CD4-positive, alpha-beta memory T cell (primary cell): Measurements from ENCODE around the gene PLXDC2. TPM values are rescaled to one million over a fixed set of nuclear protein-coding genes. Genes with fewer than 3 reads are reported as not detected.

ENCODE experiments used
- CTCF ChIA-PET: fragments of 350-600 bp; sonication (Branson Sonifier 250); formaldehyde crosslinking; loops from one replicate; lab custom pipeline; 2021; ENCODE audit warnings: inconsistent platforms; ENCODE audit not compliant: partially characterized antibody; lab: Charles Lee
- POLR2A ChIA-PET: fragments of 350-600 bp; sonication (Branson Sonifier 250); formaldehyde crosslinking; loops from one replicate; lab custom pipeline; 2021; ENCODE audit not compliant: partially characterized antibody; lab: Charles Lee
- DNase-seq, 5 donors: peaks; one replicate each; pipeline versions ENCODE4 v3.0.0 to v3.0.0-alpha.2; 2020 to 2022; ENCODE audit warnings: mixed read lengths in 1 of 5
- H3K27ac ChIP-seq: one replicate; pipeline ENCODE4 v1.7.0; 2013; ENCODE audit warnings: low read depth, low read length
- H3K27me3 ChIP-seq: 2 replicates; pipeline ENCODE4 v1.7.0; 2013; ENCODE audit warnings: mild to moderate bottlenecking, low read length, moderate library complexity; ENCODE audit not compliant: insufficient read depth
- H3K36me3 ChIP-seq: 2 replicates; pipeline ENCODE4 v1.7.0; 2013; ENCODE audit warnings: mild to moderate bottlenecking, low read length, moderate library complexity; ENCODE audit not compliant: insufficient read depth
- H3K4me1 ChIP-seq: 2 replicates; pipeline ENCODE4 v1.7.0; 2013; ENCODE audit warnings: mild to moderate bottlenecking, low read length, moderate library complexity; ENCODE audit not compliant: insufficient read depth
- H3K4me3 ChIP-seq, 2 donors: one replicate each; pipeline ENCODE4 v1.7.0; 2013; ENCODE audit warnings: low read length in 2 of 2, mild to moderate bottlenecking in 1 of 2
- H3K9me3 ChIP-seq, 2 donors: one replicate each; pipeline ENCODE4 v1.7.0; 2013; ENCODE audit warnings: low read length in 2 of 2, control low read depth in 1 of 2; ENCODE audit not compliant: control insufficient read depth in 1 of 2
- H3K27ac Mint-ChIP-seq, 7 donors: one replicate each; pipeline ENCODE4 v1.8.0; 2020 to 2021; ENCODE audit warnings: mixed read lengths in 7 of 7, mild to moderate bottlenecking in 6 of 7, inconsistent platforms in 3 of 7, moderate library complexity in 3 of 7
- H3K27me3 Mint-ChIP-seq, 2 donors: one replicate each; pipeline ENCODE4 v1.8.0; 2020 to 2021; ENCODE audit warnings: mixed read lengths in 2 of 2
- H3K36me3 Mint-ChIP-seq, 2 donors: one replicate each; pipeline ENCODE4 v1.8.0; 2020 to 2021; ENCODE audit warnings: mixed read lengths in 2 of 2, inconsistent platforms in 1 of 2, mild to moderate bottlenecking in 1 of 2
- H3K4me1 Mint-ChIP-seq, 4 donors: one replicate each; pipeline ENCODE4 v1.8.0; 2020 to 2021; ENCODE audit warnings: mixed read lengths in 4 of 4, mild to moderate bottlenecking in 1 of 4
- H3K4me3 Mint-ChIP-seq, 8 donors: one replicate each; pipeline ENCODE4 v1.8.0; 2020 to 2021; ENCODE audit warnings: mixed read lengths in 8 of 8, mild to moderate bottlenecking in 7 of 8, moderate library complexity in 6 of 8, inconsistent platforms in 3 of 8
- H3K9me3 Mint-ChIP-seq, 8 donors: one replicate each; pipeline ENCODE4 v1.8.0; 2020 to 2021; ENCODE audit warnings: mixed read lengths in 8 of 8, mild to moderate bottlenecking in 5 of 8, inconsistent platforms in 3 of 8, moderate library complexity in 1 of 8
- intact Hi-C: fragments of 100-400 bp; cut with micrococcal nuclease; formaldehyde crosslinking; loops from one replicate; pipeline ENCODE4 v1.15.1; 2023
- polyA plus RNA-seq, 2 donors: library from polyadenylated mRNA; unstranded; fragments of 300-500 nt; fragmentation: Illumina TruSeq; gene quantifications; one replicate each; pipeline ENCODE4 v1.2.3, GENCODE V29; 2021
- total RNA-seq, 2 experiments: library from RNA; stranded (reverse); gene quantifications; one replicate each; pipeline ENCODE4 v1.2.3, GENCODE V29; 2021

PLXDC2 gene
- total and polyA plus RNA-seq, 4 experiments from 2014 or later, result 0.90 to 1.2 TPM; not detected in 2

- intact Hi-C loops, result no loop called here
- H3K9me3 Mint-ChIP-seq, result peaks cover 0 to 11% (median 2%) of the 10 kb centered on the region in 8 donors
Observed at GRCh38 chr10:20158086-20158485, 341.9 kb downstream of the PLXDC2 start.

GRCh38 chr10:20162123-20162522, 345.9 kb downstream of the PLXDC2 start:
- intact Hi-C loops, result no loop called here
- Histone ChIP-seq H3K4me1 (no peaks in the 10 kb centered on the region), H3K4me3 (no peak overlapping the region), H3K36me3 (no peaks in the 10 kb centered on the region), H3K27ac (no peak overlapping the region), H3K27me3 (no peaks in the 10 kb centered on the region), H3K9me3 (no peaks in the 10 kb centered on the region)
- Mint-ChIP-seq H3K4me3 (peak overlapping the region in 1 of 8 donors; percentile 0), H3K9me3 (peaks cover 0 to 13% (median under 1%) of the 10 kb centered on the region in 8 donors), H3K27me3 (no peaks in the 10 kb centered on the region), H3K4me1 (no peaks in the 10 kb centered on the region), H3K36me3 (no peaks in the 10 kb centered on the region), H3K27ac (no peak overlapping the region)
- ChIA-PET CTCF (no interaction called here), POLR2A (no interaction called here)
- DNase-seq, result no peak

More at GRCh38 chr10:20158086-20158485, 341.9 kb downstream of the PLXDC2 start:
- no peak overlapping the region for H3K4me3 ChIP-seq
- Mint-ChIP-seq H3K4me1 (no peaks in the 10 kb centered on the region), H3K27me3 (no peaks in the 10 kb centered on the region), H3K4me3 (no peak overlapping the region), H3K27ac (no peak overlapping the region), H3K36me3 (no peaks in the 10 kb centered on the region)
- no peaks in the 10 kb centered on the region for H3K4me1 ChIP-seq
- DNase-seq, result no peak
- no peak overlapping the region for H3K27ac ChIP-seq
- H3K36me3 ChIP-seq, result no peaks in the 10 kb centered on the region
- POLR2A ChIA-PET, result no interaction called here
- H3K9me3 ChIP-seq, result no peaks in the 10 kb centered on the region
- no peaks in the 10 kb centered on the region for H3K27me3 ChIP-seq
- CTCF ChIA-PET, result no interaction called here

DNA sequence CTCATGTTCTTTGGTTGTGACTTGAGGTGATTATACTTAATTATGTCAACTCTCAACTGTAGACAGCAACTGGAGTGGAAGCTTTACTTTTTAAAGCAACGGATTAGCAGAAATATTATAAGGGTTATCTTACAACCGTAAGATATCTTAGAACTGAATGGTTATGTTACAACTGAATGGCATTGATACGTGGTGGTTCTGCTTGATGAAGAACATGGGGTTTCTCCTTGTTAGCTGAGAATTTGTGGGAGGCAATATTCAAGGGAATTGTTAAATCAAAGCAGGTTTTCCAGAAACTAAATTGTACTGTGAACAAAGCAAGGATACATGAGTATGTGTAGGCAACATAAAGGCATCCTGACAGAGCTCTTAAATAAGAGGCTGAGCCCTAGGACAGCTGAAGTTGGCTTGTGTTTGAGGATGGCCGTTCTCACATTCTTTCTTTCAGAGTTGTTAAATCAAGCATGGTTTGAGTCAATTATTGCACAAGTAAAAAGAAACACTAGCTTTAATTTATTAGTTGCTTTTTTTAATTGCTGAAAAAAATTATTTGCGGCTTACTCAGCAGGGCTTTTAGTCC, 350.0 kb downstream of the PLXDC2 start:
- Mint-ChIP-seq H3K27me3 (no peaks in the 10 kb centered on the region), H3K27ac (no peak overlapping the region), H3K36me3 (no peaks in the 10 kb centered on the region), H3K9me3 (peaks cover 0 to 5% (median under 1%) of the 10 kb centered on the region in 8 donors), H3K4me1 (no peaks in the 10 kb centered on the region), H3K4me3 (no peak overlapping the region)
- intact Hi-C loops, result no loop called here
- CTCF ChIA-PET, result no interaction called here
- Histone ChIP-seq H3K36me3 (no peaks in the 10 kb centered on the region), H3K27ac (no peak overlapping the region), H3K4me1 (no peaks in the 10 kb centered on the region), H3K9me3 (no peaks in the 10 kb centered on the region), H3K4me3 (no peak overlapping the region), H3K27me3 (no peaks in the 10 kb centered on the region)
- DNase-seq, result no peak
- POLR2A ChIA-PET, result no interaction called here

GRCh38 chr10:20170661-20171060, 354.4 kb downstream of the PLXDC2 start:
- no peaks in the 10 kb centered on the region for H3K4me1 Mint-ChIP-seq

DNA sequence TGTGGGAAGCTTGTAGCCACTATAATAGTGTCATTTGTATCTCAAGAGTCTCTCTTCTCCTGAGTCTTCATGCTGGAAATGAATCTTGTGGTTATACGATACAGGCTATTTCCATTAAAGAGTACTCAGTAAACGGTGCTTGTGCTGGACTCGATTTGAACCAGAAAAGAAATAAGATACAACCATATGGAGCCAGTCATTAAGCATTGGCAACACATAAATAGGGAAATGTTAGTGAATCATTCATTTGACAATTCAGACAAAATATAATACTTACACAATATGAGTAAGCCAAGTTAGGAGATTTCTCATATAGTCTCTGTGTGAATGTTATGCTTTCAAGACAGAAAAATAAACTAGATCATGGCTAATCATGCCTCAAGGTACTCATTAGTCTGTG, 356.8 kb downstream of the PLXDC2 start:
- Histone ChIP-seq H3K27ac (no peak overlapping the region), H3K36me3 (no peaks in the 10 kb centered on the region), H3K4me3 (no peak overlapping the region), H3K9me3 (peaks cover 0 to 5% of the 10 kb centered on the region in 2 donors), H3K4me1 (no peaks in the 10 kb centered on the region), H3K27me3 (no peaks in the 10 kb centered on the region)
- Mint-ChIP-seq H3K4me3 (no peak overlapping the region), H3K36me3 (no peaks in the 10 kb centered on the region), H3K4me1 (no peaks in the 10 kb centered on the region), H3K9me3 (peaks cover 0 to 4% (median 0%) of the 10 kb centered on the region in 8 donors), H3K27me3 (no peaks in the 10 kb centered on the region), H3K27ac (no peak overlapping the region)
- intact Hi-C loops, result no loop called here
- DNase-seq, result no peak
- CTCF ChIA-PET, result no interaction called here
- POLR2A ChIA-PET, result no interaction called here

More at GRCh38 chr10:20170661-20171060, 354.4 kb downstream of the PLXDC2 start:
- Mint-ChIP-seq H3K27ac (no peak overlapping the region), H3K36me3 (no peaks in the 10 kb centered on the region), H3K27me3 (no peaks in the 10 kb centered on the region), H3K4me3 (no peak overlapping the region), H3K9me3 (peaks cover 0 to 2% (median 0%) of the 10 kb centered on the region in 8 donors)
- ChIA-PET POLR2A (no interaction called here), CTCF (no interaction called here)
- H3K4me3 ChIP-seq, result no peak overlapping the region
- intact Hi-C loops, result no loop called here
- no peaks in the 10 kb centered on the region for H3K27me3 ChIP-seq
- peaks cover 0 to 5% of the 10 kb centered on the region in 2 donors for H3K9me3 ChIP-seq
- H3K36me3 ChIP-seq, result no peaks in the 10 kb centered on the region
- H3K4me1 ChIP-seq, result no peaks in the 10 kb centered on the region
- DNase-seq, result no peak
- no peak overlapping the region for H3K27ac ChIP-seq

GRCh38 chr10:20175719-20176118, 359.5 kb downstream of the PLXDC2 start:
- no peak overlapping the region for H3K4me3 ChIP-seq
- no peak overlapping the region for H3K27ac ChIP-seq
- ChIA-PET POLR2A (no interaction called here), CTCF (no interaction called here)
- no peak overlapping the region for H3K4me3 Mint-ChIP-seq
- H3K9me3 Mint-ChIP-seq, result peaks cover 0 to 4% (median 0%) of the 10 kb centered on the region in 8 donors
- no peaks in the 10 kb centered on the region for H3K4me1 Mint-ChIP-seq
- intact Hi-C loops, result no loop called here
- no peak overlapping the region for H3K27ac Mint-ChIP-seq
- no peak for DNase-seq
- H3K27me3 ChIP-seq, result no peaks in the 10 kb centered on the region
- no peaks in the 10 kb centered on the region for H3K36me3 Mint-ChIP-seq
- H3K36me3 ChIP-seq, result no peaks in the 10 kb centered on the region
- no peaks in the 10 kb centered on the region for H3K4me1 ChIP-seq
- peaks cover 0 to 5% of the 10 kb centered on the region in 2 donors for H3K9me3 ChIP-seq
- no peaks in the 10 kb centered on the region for H3K27me3 Mint-ChIP-seq

- no peak for DNase-seq
- no peaks in the 10 kb centered on the region for H3K36me3 ChIP-seq
- H3K27me3 ChIP-seq, result no peaks in the 10 kb centered on the region
- Mint-ChIP-seq H3K36me3 (no peaks in the 10 kb centered on the region), H3K4me3 (no peak overlapping the region), H3K4me1 (no peaks in the 10 kb centered on the region), H3K27me3 (no peaks in the 10 kb centered on the region), H3K9me3 (peaks cover 0 to 7% (median under 1%) of the 10 kb centered on the region in 8 donors), H3K27ac (no peak overlapping the region)
- no peak overlapping the region for H3K4me3 ChIP-seq
- POLR2A ChIA-PET, result no interaction called here
- intact Hi-C loops, result no loop called here
- CTCF ChIA-PET, result no interaction called here
- H3K4me1 ChIP-seq, result no peaks in the 10 kb centered on the region
- H3K27ac ChIP-seq, result no peak overlapping the region
- no peaks in the 10 kb centered on the region for H3K9me3 ChIP-seq
Observed at GRCh38 chr10:20180766-20181165, 364.5 kb downstream of the PLXDC2 start.
